HCT116 (cell line): Measurements from ENCODE around the gene RAP1GAP2.

Experiments
- CEBPB ChIP-seq: IDR thresholded peaks from 2 replicates; pipeline ENCODE4 v1.6.1; 2012; ENCODE audit warnings: low read depth
- CTCF ChIP-seq, 3 experiments: fragments of 200-600 bp in 1 of 3; sonication (generic) in 1 of 3; IDR thresholded peaks in 2 of 3; conservative IDR thresholded peaks in 1 of 3; 2 replicates each; pipeline ENCODE4 v1.5.1; 2012 to 2017; ENCODE audit warnings: low read depth in 2 of 3, low read length in 2 of 3, antibody characterized with exemption in 1 of 3, borderline replicate concordance in 1 of 3, control low read depth in 1 of 3, mild to moderate bottlenecking in 1 of 3, mixed read lengths in 1 of 3, mixed run types in 1 of 3, moderate library complexity in 1 of 3; ENCODE audit not compliant: insufficient read depth in 1 of 3
- ELF1 ChIP-seq: IDR thresholded peaks from 2 replicates; pipeline ENCODE4 v1.6.1; 2012; ENCODE audit warnings: low read depth, borderline replicate concordance
- EZH2 ChIP-seq: fragments of 200-600 bp; sonication (generic); IDR thresholded peaks from 2 replicates; pipeline ENCODE4 v1.6.1; 2017; ENCODE audit warnings: antibody characterized with exemption, mixed run types
- POLR2A ChIP-seq: IDR thresholded peaks from 2 replicates; pipeline ENCODE4 v1.7.0; 2011; ENCODE audit warnings: borderline replicate concordance; ENCODE audit not compliant: insufficient read depth, insufficient read length; ENCODE audit errors: extremely low read depth
- POLR2AphosphoS5 ChIP-seq: IDR thresholded peaks from 2 replicates; pipeline ENCODE4 v1.6.1; 2011; ENCODE audit warnings: mild to moderate bottlenecking, low read depth, low read length, moderate library complexity
- RAD21 ChIP-seq: IDR thresholded peaks from 2 replicates; pipeline ENCODE4 v1.6.1; 2012; ENCODE audit warnings: low read depth, mild to moderate bottlenecking
- SP1 ChIP-seq: IDR thresholded peaks from 2 replicates; pipeline ENCODE4 v1.6.1; 2012; ENCODE audit warnings: low read depth
- TCF7L2 ChIP-seq: IDR thresholded peaks from 2 replicates; pipeline ENCODE4 v1.7.0; 2011; ENCODE audit warnings: borderline replicate concordance, inconsistent platforms; ENCODE audit not compliant: insufficient read depth, insufficient read length; ENCODE audit errors: extremely low read depth
- YY1 ChIP-seq: IDR thresholded peaks from 2 replicates; pipeline ENCODE4 v1.6.1; 2011; ENCODE audit warnings: low read length, low read depth, moderate library complexity, mild to moderate bottlenecking; ENCODE audit not compliant: insufficient replicate concordance; ENCODE audit errors: extremely low read depth
- ZBTB33 ChIP-seq: IDR thresholded peaks from 2 replicates; pipeline ENCODE4 v1.6.1; 2011; ENCODE audit warnings: mild to moderate bottlenecking, low read length, moderate library complexity; ENCODE audit not compliant: insufficient replicate concordance; ENCODE audit errors: extremely low read depth
- ZNF274 ChIP-seq: fragments of 200-500 bp; sonication (Bioruptor generic); IDR thresholded peaks from 2 replicates; pipeline ENCODE4 v1.6.1; 2014; ENCODE audit warnings: mild to moderate bottlenecking, low read depth, low read length, inconsistent platforms
- TF ChIP-seq, protein P1 (sequence below): IDR thresholded peaks from 2 replicates; pipeline ENCODE4 v1.6.1; 2012
- TF ChIP-seq, protein P2 (sequence below): IDR thresholded peaks from 2 replicates; pipeline ENCODE4 v1.6.1; 2012

DNA sequence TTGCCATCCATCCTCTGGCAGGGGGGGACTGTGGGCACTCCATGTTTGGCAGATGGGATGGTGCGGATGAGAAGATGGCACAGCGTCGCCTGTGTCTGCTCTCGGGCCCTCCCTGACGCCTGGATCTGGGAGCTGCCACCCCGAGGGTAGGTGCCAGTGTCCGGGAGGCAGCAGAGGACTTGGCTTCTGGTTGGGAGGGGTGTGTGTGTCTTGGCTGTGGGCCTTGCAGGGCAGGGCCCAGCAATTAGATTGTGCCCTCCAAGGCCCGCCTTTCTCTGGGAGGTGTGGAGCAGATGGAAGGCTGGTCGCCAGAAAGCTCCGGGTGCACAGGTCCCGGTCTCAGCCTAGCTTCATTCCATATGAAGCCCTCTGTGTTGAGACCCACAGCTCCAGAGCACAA, 1.4 kb downstream of the RAP1GAP2 start:
- TF ChIP-seq POLR2A (no peak), SP1 (no peak), POLR2AphosphoS5 (no peak), EZH2 (no peak), TCF7L2 (no peak), ZBTB33 (no peak), CTCF (IDR thresholded peaks at IDR 0.05 in 2 of 3, conservative IDR thresholded peaks at IDR 0.05 in 1 of 3; ENCODE audit: borderline replicate concordance in 1 of 3, insufficient read depth in 1 of 3, low read depth in 2 of 3, low read length in 2 of 3) (no peak), RAD21 (no peak), CEBPB (no peak), ZNF274 (no peak), ELF1 (no peak), YY1 (no peak)
- TF ChIP-seq, protein P1, sequence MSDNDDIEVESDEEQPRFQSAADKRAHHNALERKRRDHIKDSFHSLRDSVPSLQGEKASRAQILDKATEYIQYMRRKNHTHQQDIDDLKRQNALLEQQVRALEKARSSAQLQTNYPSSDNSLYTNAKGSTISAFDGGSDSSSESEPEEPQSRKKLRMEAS = no peak
- TF ChIP-seq, protein P2, sequence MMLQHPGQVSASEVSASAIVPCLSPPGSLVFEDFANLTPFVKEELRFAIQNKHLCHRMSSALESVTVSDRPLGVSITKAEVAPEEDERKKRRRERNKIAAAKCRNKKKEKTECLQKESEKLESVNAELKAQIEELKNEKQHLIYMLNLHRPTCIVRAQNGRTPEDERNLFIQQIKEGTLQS = no peak
